Brain pericyte (primary cell): ENCODE results near the gene ZNF668.

Experiments used
- DNase-seq: peaks from one replicate; pipeline ENCODE4 v3.0.0-alpha.2; 2012; ENCODE audit warnings: low read depth, low spot score

The ZNF668 gene

GRCh38 chr16:31073970-31074813 is at the start of gene ZNF668, which contains the start of gene ZNF646:
ZNF668 (minus strand) TSS chr16:31074240; CDS start chr16:31064459, 9,781 bp downstream.
ZNF646 (plus strand) TSS chr16:31074422; CDS start chr16:31076325, 1,903 bp downstream.
- peak; percentile 97 for DNase-seq

GRCh38 chr16:31120129-31120528 is 46.1 kb upstream of the ZNF668 start:
- no peak for DNase-seq

- DNase-seq, result no peak
Observed at GRCh38 chr16:31118223-31119155, 44.4 kb upstream of the ZNF668 start.

- peak; percentile 95 for DNase-seq
Observed at GRCh38 chr16:31117384-31118222, 43.6 kb upstream of the ZNF668 start, which contains the start of gene KAT8. KAT8 (plus strand) TSS chr16:31117664; CDS start chr16:31117682, 18 bp downstream.

DNA sequence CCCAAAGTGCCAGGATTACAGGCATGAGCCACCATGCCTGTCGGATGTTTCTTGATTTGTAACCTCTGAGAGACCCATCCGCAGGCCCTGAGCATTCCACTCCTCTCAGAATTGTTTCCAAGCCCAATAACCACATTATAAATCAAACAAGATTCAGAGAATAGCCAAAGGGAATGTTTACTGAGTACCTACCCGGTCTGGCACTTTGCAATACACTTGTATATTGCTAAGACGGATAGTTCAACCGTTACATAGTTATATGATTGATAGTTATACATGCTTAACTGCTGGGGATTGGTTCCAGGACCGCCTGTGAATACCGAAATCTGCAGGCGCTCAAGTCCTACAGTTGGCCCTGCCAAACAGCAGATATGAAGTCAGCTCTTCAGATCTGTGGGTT is 40.4 kb upstream of the ZNF668 start:
- no peak for DNase-seq

- no peak for DNase-seq
Observed at GRCh38 chr16:31113121-31114120, 39.4 kb upstream of the ZNF668 start.

- DNase-seq, result no peak
Observed at GRCh38 chr16:31112711-31113110, 38.7 kb upstream of the ZNF668 start.

DNA sequence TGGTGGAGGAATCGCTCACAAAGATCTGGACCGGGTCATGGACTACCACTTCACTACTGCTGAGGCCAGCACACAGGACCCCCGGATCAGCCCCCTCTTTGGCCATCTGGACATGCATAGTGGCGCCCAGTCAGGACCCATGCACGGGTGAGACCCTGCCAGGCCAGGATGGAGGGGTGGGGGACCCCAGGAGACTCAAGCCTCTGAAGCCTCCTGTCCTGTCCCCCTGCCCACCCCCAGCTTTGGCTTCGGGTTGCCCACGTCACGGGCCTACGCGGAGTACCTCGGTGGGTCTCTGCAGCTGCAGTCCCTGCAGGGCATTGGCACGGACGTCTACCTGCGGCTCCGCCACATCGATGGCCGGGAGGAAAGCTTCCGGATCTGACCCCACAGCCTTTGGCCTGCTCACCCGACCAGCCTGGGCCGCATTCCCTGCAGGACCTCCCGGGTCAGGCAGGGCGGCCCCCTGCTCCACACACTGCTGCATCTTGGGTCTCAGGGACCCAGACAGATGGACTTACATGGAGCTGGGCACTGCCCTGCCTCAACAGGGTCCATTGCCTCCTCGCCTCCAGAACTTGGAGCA is 37.9 kb upstream of the ZNF668 start:
- no peak for DNase-seq

GRCh38 chr16:31110106-31111034 is 36.3 kb upstream of the ZNF668 start:
- DNase-seq, result no peak

DNA sequence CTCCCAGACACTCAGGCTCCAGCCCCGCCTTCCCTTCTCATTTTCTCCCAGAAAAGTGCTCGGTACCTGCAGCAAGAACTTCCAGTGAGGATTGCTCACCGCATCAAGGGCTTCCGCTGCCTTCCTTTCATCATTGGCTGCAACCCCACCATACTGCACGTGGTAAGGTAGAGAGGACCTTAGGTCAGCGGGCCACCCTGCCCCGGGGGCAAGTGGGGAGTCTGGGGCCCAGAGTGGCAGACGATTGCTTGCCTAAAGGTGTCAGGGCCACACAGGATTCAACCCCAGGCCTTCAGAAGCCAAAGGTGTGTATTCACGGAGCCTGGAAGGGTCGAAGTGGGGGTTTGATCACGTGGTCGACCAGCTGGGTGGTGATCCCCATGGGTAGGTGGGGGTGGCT is 35.6 kb upstream of the ZNF668 start:
- no peak for DNase-seq

- no peak for DNase-seq
Observed at GRCh38 chr16:31108794-31109558, 34.9 kb upstream of the ZNF668 start.

GRCh38 chr16:31108035-31108793 is 34.2 kb upstream of the ZNF668 start, which contains the start of gene BCKDK:
BCKDK (plus strand) TSS chr16:31108386; CDS start chr16:31109224, 838 bp downstream.
- DNase-seq, result no peak

DNA sequence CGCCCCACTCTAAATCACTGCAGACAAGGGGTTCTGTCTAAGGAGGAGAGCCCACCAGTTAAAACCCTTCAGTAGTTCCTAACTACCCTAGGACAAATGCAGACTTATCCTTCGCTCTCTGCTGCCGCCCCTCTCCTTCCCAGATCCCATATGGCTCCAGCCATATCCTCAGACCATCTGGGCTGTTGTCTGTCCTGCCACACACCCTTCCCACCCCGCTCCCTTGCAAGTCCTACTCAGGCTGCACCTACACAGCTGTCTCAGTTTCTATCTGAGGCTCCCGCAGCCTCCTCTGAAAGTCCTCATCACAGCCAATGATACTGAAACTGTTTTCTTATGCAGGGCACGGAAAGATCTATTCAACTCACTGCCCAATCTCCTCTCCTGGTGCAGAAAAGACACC is 33.4 kb upstream of the ZNF668 start:
- DNase-seq, result no peak

DNA sequence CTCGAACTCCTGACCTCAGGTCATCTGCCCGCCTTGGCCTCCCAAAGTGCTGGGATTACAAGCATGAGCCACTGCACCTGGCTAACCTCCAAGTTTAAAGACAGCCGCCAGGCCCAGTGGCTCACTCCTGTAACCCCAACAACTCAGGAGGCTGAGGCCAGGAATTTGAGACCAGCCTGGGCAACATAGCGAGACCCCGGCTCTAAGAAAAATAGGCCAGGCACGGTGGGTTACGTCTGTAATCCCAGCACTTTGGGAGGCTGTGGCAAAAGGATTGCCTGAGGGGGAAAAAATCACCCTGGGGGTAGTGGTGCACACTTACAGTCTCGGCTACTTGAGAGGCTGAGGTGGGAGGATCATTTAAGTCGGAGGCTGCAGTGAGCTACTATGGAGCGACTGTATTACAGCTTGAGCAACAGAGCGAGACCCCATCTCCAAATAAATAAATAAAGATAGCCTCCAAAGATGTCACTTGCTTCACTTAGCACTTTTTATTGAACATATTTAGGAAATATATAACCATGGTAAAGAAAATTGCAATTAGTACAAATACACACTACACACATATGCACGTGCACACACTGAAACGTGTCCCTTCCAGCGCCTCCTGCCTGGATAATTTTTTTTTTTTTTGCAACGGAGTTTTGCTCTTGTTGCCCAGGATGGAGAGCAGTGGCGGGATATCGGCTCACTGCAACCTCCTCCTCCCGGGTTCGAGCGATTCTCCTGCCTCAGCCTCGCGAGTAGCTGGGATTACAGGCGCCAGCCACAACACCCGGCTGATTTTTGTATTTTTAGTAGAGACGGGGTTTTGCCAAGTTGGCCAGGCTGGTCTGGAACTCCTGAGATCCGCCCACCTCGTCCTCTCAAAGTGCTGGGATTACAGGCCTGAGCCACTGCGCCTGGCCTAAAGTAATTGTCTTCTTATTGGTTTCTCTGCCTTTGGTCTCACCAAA is 32.7 kb upstream of the ZNF668 start:
- DNase-seq, result no peak

DNA sequence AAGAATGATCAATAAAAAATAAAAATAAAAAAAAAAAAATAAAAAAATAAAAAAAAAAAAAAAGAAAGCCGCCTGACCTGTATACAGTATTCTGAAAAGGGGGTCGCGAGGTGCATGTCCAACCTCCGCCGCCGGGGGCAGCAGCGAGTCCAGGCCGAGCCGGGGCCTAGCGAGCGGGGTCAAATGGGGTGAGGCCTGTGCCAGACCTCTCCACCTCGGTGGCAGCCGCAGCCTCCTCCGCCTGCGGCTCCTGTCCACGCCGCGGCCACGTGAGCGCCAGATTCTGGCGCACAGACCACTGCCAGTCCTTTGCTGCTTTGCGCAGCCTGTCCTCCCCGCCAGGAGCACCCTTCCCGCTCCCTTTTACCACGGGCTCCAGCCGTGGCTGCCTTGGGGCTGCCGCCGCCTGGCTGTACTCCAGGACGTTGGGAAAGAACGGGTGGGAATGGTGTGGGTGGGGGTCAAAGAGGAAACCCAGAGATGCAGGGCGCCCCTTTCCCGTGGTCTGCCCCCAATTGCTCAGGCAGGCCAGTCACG is 31.7 kb upstream of the ZNF668 start:
- no peak for DNase-seq
